K562 (cell line): Measurements from ENCODE around the gene ECT2. TPM values are rescaled to one million over a fixed set of nuclear protein-coding genes. Genes with fewer than 3 reads are reported as not detected.

Experiments used
- ATAC-seq: fragments of 200-7000 bp; cut with Tn5 transposase; 3 replicates; pipeline ENCODE4 v1.9.1; 2020; ENCODE audit warnings: moderate library complexity
- BruUV-seq: library from RNA; stranded (reverse); fragments of 400-500 nt; replicated peaks from 2 replicates; lab custom pipeline; 2021; lab: Mats Ljungman, UMichigan
- CTCF ChIA-PET: fragments of 300-600 bp; formaldehyde crosslinking; extraction: SDS; loops from one replicate; lab custom pipeline; 2021; ENCODE audit warnings: low intra/inter-chr PET ratio; lab: Yijun Ruan, JAX
- POLR2A ChIA-PET: fragments of 300-600, 350-650 bp; sonication (Branson Sonifier 250); formaldehyde crosslinking; extraction: SDS; loops from one replicate; lab custom pipeline; 2021; ENCODE audit warnings: antibody characterized with exemption, inconsistent platforms; lab: Yijun Ruan, JAX
- DNase-seq, 4 experiments: peaks; one replicate each; pipeline versions ENCODE4 v3.0.0 to v3.0.0-alpha.2; 2011 to 2018; ENCODE audit warnings: low spot score in 3 of 4, mixed read lengths in 3 of 4; ENCODE audit errors: extremely low read depth in 1 of 4
- FAIRE-seq: peaks from 2 replicates; lab custom pipeline; 2011; peaks lifted over from hg19 to GRCh38; lab: Jason Lieb, UNC
- H2AFZ ChIP-seq: 2 replicates; pipeline ENCODE4 v1.6.0; 2011; ENCODE audit warnings: low read depth, low read length, control low read depth, inconsistent platforms
- H3K27ac ChIP-seq: fragments of 200-600 bp; 3 replicates; pipeline ENCODE4 v1.8.0; 2011; ENCODE audit warnings: low read depth, mild to moderate bottlenecking, control low read depth, inconsistent platforms, low read length, moderate library complexity, mixed read lengths; ENCODE audit errors: extremely low read depth
- H3K27me3 ChIP-seq, 2 experiments: fragments of 300-600 bp in 1 of 2; 2 replicates in 1 of 2; 3 replicates in 1 of 2; pipeline versions ENCODE4 v1.6.0 to v1.8.0; 2011; ENCODE audit warnings: inconsistent platforms in 2 of 2, low read length in 2 of 2, mild to moderate bottlenecking in 1 of 2, mixed read lengths in 1 of 2, moderate library complexity in 1 of 2; ENCODE audit not compliant: control insufficient read depth in 2 of 2, insufficient read depth in 2 of 2
- H3K36me3 ChIP-seq: fragments of 300-600 bp; 3 replicates; pipeline ENCODE4 v1.8.0; 2011; ENCODE audit warnings: mild to moderate bottlenecking, low read length, inconsistent platforms; ENCODE audit not compliant: control insufficient read depth, insufficient read depth
- H3K4me1 ChIP-seq, 2 experiments: fragments of 200-600 bp in 1 of 2; replicated peaks in 1 of 2; 2 replicates in 1 of 2; 3 replicates in 1 of 2; pipeline versions ENCODE4 v1.5.1 to v1.8.0; 2011; ENCODE audit warnings: inconsistent platforms in 2 of 2, low read length in 2 of 2, mild to moderate bottlenecking in 1 of 2, mixed read lengths in 1 of 2, moderate library complexity in 1 of 2; ENCODE audit not compliant: control insufficient read depth in 2 of 2, insufficient read depth in 2 of 2
- H3K4me2 ChIP-seq: 2 replicates; pipeline ENCODE4 v1.6.1; 2011; ENCODE audit warnings: low read length, control low read depth, inconsistent platforms, mixed read lengths; ENCODE audit not compliant: insufficient read depth
- H3K4me3 ChIP-seq: fragments of 200-600 bp; sonication (generic), shearing (Covaris generic); 2 replicates; pipeline ENCODE4 v1.5.1; 2016; ENCODE audit warnings: control low read depth, inconsistent platforms
- H3K79me2 ChIP-seq: fragments of 200-600 bp; 3 replicates; pipeline ENCODE4 v1.8.0; 2011; ENCODE audit warnings: low read length, inconsistent platforms; ENCODE audit not compliant: control insufficient read depth, insufficient read depth
- H3K9ac ChIP-seq, 2 experiments: 2 replicates each; pipeline versions ENCODE4 v1.6.0 to v1.6.1; 2011; ENCODE audit warnings: low read depth in 2 of 2, low read length in 2 of 2, control low read depth in 1 of 2, inconsistent platforms in 1 of 2, mild to moderate bottlenecking in 1 of 2, mixed read lengths in 1 of 2; ENCODE audit not compliant: insufficient read depth in 1 of 2
- H3K9me1 ChIP-seq: one replicate; pipeline ENCODE4 v1.6.0; 2011; ENCODE audit warnings: inconsistent platforms, mild to moderate bottlenecking, low read length, moderate library complexity; ENCODE audit not compliant: control insufficient read depth, insufficient read depth
- H3K9me3 ChIP-seq: replicated peaks from 2 replicates; pipeline ENCODE4 v1.5.1; 2011; ENCODE audit warnings: low read depth, low read length, inconsistent platforms; ENCODE audit not compliant: control insufficient read depth, insufficient read depth
- H4K20me1 ChIP-seq: replicated peaks from 2 replicates; pipeline ENCODE4 v1.6.1; 2011; ENCODE audit warnings: low read length, inconsistent platforms, mixed read lengths; ENCODE audit not compliant: control insufficient read depth, insufficient read depth
- NFYB ChIP-seq: IDR thresholded peaks from 2 replicates; pipeline ENCODE4 v1.6.1; 2011; ENCODE audit warnings: mild to moderate bottlenecking, moderate library complexity; ENCODE audit not compliant: insufficient read length; ENCODE audit errors: extremely low read depth
- ZNF583 ChIP-seq: fragments of 250-450 bp; sonication (Bioruptor Pico); IDR thresholded peaks from 2 replicates; pipeline ENCODE4 v1.4.0; 2020
- WGBS: fragments of 100-300 bp; shearing (Covaris generic); methylation state at CpG from one replicate; pipeline ENCODE4 v1.1.6; 2016; ENCODE audit warnings: low coverage, mixed read lengths; ENCODE audit not compliant: insufficient coverage; ENCODE audit errors: missing lambda C conversion rate; 5-methylcytosine and 5-hydroxymethylcytosine counted together
- in situ Hi-C: fragments of 300-500 bp; cut with MboI; formaldehyde crosslinking; loops from 4 replicates; pipeline ENCODE4 v1.15.0; 2018; ENCODE audit warnings: inconsistent platforms, mixed read lengths
- intact Hi-C: fragments of 100-400 bp; cut with micrococcal nuclease; formaldehyde crosslinking; loops from 2 replicates; pipeline ENCODE4 v1.14.2; 2022
- polyA plus RNA-seq, 8 experiments: library from polyadenylated mRNA; depleted of rRNA in 4 of 8; stranded (reverse) in 5 of 8; unstranded in 3 of 8; fragments of >200 nt; fragmentation: Nextera tagmentation in 2 of 8; fragmentation: Illumina TruSeq in 1 of 8; extraction: Ambion mirVana in 2 of 8; extraction: Trizol in 1 of 8; gene quantifications; 2 replicates each; pipeline versions ENCODE4 v1.2.1 to v1.2.3, GENCODE V29; 2011 to 2014; ENCODE audit warnings: inconsistent platforms in 1 of 8, missing spikeins in 1 of 8
- total RNA-seq, 7 experiments: library from RNA; depleted of rRNA in 6 of 7; stranded (reverse); fragments of >200 nt in 6 of 7; fragmentation: Illumina TruSeq in 2 of 7; extraction: Trizol in 2 of 7; gene quantifications; 2 replicates each; pipeline versions ENCODE4 v1.2.1 to v1.2.3, GENCODE V29; 2011 to 2021; ENCODE audit warnings: low replicate concordance in 1 of 7

ECT2 gene
- total and polyA plus RNA-seq, 9 of the 15 experiments (the other 6 are each of a cell fraction or from before 2014, with no cell fraction given): 19.0 to 53.0 (median 36.5) TPM

DNA sequence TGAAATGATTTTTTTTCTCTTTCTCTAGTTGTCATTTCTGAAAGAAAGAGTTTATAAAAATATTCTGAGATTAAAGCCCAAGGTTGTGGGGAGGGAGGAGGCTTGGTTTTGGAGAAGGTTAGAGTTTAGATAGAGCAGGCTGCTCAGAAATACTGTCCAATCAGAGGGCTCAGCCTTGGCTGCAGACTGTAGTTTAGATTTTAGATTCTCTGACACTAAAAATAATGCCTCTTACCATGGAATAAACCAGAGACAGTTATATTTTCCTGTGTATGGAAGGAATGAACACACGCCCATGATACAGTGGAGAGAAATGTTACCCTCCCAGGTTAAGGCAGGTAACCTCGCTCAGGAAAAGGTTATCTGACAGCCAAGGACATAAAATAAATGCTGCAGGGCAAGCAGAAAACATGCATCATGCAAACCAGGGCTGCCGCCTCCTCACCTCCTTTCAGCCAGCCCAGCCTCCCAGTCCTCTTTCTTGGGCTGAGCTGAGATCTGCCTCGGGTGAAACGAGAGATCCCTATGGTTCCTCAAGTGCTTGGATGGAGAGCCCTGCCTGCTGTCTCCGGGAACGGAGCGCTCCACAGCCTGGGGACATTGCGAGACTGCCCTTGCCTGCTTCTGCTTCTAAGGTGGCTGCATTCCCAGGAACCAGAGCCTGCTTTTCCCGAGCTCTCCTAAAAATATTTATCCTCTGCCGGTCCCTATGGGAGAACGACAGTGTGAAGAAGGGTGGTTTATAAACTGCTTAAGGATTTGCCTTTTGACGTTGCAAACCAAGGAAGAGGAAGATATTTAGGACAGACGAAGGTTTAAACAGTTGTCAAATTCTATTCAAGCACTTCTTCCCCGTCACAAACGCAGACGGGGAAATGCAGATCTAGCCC is 40.5 kb upstream of the ECT2 start:
- H3K27ac ChIP-seq: no peak overlapping the region
- H3K9me1 ChIP-seq: no peaks in the 10 kb centered on the region
- no peaks in the 10 kb centered on the region for H3K36me3 ChIP-seq
- DNase-seq: peak in 3 of 4 experiments; percentile 16 to 33 (median 33)
- no TSS peak for BruUV-seq
- peak overlapping the region; percentile 97 for H2AFZ ChIP-seq
- ATAC-seq: peak; percentile 58
- H3K4me2 ChIP-seq: peak overlapping the region; percentile 82
- TF ChIP-seq ZNF583 (no peak), NFYB (peak; percentile 45)
- TF ChIP-seq, all 486 proteins: peak for 1
- in situ Hi-C loops (no loop called here), intact Hi-C loops (no loop called here)
- H3K4me1 ChIP-seq: peaks cover 4 to 10% of the 10 kb centered on the region in 2 experiments; a peak in 3 of 5 replicates
- POLR2A ChIA-PET: interaction anchor here (0.6 to 1.7 kb wide), 5 partner anchors 8 to 41 kb away, joined by 3 to 5 read pairs (median 4); partner anchors contain the start of gene ECT2
- no peaks in the 10 kb centered on the region for H4K20me1 ChIP-seq
- no peak for FAIRE-seq
- H3K79me2 ChIP-seq: peaks cover 6% of the 10 kb centered on the region; the same call in 1 of the 3 replicates
- no peaks in the 10 kb centered on the region for H3K9me3 ChIP-seq
- peak overlapping the region; percentile 41 to 91 for H3K9ac ChIP-seq
- CTCF ChIA-PET: interaction anchor here (0.5 to 1.3 kb wide), 2 partner anchors 37 to 248 kb away, joined by 3 to 4 read pairs; no protein-coding TSS in a partner anchor
- 3% methylated on average over 17 of the region's 17 CpGs for WGBS
- H3K27me3 ChIP-seq: no peaks in the 10 kb centered on the region
- H3K4me3 ChIP-seq: peak overlapping the region; percentile 62
